ENCODE results near the gene CFAP20DC.

DNA sequence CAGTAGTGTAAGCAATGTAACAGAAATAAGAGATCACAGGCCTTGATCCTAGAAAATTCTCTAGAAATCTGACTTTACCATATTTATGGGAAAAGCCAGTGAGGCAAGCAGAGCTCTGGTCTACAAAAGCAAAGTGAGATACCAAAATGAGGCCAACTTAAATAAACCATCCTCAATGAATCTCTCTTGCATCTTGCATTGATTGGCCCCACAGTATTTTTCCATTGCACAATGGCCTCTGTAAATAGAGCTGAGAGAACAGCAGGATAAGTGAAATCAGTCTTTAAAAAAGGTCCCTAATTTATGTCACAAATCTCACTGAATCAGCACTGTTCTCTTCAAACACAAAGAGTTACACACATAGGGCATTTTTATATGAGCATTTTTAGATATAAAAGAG, 8.9 kb downstream of the CFAP20DC start:
- TF ChIP-seq POLR2AphosphoS5 (IDR thresholded peaks at IDR 0.05): no peak
- TF ChIP-seq, protein P1, sequence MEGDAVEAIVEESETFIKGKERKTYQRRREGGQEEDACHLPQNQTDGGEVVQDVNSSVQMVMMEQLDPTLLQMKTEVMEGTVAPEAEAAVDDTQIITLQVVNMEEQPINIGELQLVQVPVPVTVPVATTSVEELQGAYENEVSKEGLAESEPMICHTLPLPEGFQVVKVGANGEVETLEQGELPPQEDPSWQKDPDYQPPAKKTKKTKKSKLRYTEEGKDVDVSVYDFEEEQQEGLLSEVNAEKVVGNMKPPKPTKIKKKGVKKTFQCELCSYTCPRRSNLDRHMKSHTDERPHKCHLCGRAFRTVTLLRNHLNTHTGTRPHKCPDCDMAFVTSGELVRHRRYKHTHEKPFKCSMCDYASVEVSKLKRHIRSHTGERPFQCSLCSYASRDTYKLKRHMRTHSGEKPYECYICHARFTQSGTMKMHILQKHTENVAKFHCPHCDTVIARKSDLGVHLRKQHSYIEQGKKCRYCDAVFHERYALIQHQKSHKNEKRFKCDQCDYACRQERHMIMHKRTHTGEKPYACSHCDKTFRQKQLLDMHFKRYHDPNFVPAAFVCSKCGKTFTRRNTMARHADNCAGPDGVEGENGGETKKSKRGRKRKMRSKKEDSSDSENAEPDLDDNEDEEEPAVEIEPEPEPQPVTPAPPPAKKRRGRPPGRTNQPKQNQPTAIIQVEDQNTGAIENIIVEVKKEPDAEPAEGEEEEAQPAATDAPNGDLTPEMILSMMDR (IDR thresholded peaks at IDR 0.05): no peak
- TF ChIP-seq POLR2A (IDR thresholded peaks at IDR 0.05): no peak
- TF ChIP-seq EP300 (IDR thresholded peaks at IDR 0.05): no peak
